Suppressor macrophage (primary cell): Measurements from ENCODE around the gene SNX20.

Experiments
- DNase-seq, 4 experiments: peaks; one replicate each; pipeline ENCODE4 v3.0.0-alpha.2; 2020 to 2022
- total RNA-seq, 17 experiments: gene quantifications; one replicate each; lab custom pipeline; 2026; ENCODE audit warnings: mixed read lengths in 6 of 17, inconsistent platforms in 3 of 17; lab: John Stamatoyannopoulos, UW

SNX20 gene, protein sequence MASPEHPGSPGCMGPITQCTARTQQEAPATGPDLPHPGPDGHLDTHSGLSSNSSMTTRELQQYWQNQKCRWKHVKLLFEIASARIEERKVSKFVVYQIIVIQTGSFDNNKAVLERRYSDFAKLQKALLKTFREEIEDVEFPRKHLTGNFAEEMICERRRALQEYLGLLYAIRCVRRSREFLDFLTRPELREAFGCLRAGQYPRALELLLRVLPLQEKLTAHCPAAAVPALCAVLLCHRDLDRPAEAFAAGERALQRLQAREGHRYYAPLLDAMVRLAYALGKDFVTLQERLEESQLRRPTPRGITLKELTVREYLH
- total RNA-seq = 18.7 to 73.9 (median 41.9) reads per million in 17 experiments

DNA sequence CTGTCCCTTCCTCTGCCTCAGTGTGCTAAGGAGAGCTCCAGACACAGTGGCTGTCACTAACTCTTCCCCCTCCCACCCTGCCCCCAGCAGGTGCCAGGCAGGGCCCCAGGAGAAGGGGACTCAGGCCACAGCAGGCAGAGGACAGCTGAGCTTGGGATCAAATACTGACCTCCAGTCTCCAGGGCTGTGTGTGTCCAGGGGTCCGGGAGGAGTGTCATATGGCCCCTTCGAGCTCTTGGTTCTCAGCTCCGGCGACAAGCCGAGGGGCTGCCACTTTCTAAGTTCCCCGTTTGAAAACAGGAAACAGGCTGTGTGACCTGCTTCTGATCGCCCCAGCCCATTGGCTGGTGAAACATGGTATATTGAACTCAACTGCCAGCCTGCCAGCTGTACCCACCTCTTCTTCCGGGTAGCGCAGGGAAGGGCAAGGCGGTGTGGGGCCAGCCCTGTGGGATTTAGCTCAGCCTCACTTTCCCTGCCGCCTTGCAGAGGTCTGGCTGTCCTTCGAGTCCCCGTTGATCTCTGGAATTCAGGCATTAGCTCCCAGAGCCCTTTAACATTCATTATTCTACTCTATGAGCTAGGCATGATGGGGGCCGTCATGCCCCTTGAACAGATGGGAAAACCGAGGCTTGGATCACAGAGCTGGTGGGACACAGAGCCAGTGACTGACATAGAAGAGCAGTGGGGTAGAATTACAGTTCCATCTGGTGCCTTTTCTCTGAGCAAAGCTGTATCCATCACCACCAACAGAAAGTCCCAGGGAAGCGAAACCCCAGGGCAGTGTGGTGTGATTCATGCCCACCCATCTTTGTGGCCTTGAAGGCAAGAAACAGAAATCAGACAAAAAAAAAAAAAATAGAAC is at the start of gene SNX20:
Gene SNX20, minus strand, starts transcription at position 292 of the 865 bp plus-strand sequence. CDS start 3,786 bp downstream, outside the sequence.
- peak; percentile 75 to 87 (median 85) for DNase-seq

DNA sequence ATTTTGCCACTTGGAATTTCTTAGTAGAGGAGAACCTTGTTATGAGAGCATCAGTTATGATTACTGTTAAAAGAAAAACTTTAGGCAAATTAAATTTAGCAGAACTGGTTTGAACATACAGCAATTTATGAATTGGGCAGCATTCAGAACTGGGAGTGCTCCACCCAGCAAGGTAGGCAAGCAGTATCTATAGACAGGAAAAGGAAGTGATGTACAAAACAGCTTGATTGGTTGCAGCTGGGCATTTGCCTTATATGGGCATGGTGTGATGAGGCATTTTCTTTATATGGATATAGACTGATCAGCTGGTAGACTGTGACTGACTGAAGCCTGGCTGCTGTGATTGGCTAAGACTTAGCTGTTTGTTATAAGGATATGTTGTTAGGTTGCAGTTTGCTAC is 43.2 kb upstream of the SNX20 start:
- DNase-seq = peak in 1 of 4 experiments; percentile 18

DNA sequence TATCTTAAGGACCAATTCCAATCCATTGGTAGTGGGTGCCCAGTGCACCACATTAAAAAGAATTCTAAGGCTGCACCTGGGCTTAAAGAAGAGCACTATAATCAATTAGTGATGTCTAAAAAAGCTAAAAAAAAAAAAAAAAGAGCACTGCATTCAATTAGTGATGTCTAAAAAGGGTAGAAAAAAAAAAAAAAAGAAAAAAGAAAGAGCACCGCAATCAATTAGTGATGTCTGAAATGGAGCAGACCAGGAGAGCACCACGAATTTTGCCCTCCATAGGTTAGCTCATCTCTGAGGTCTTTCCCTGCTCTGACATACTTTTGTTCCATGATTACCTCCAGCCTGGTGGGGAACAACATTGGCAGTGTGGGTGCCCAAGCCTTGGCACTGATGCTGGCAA is 41.8 kb upstream of the SNX20 start:
- DNase-seq = no peak

DNA sequence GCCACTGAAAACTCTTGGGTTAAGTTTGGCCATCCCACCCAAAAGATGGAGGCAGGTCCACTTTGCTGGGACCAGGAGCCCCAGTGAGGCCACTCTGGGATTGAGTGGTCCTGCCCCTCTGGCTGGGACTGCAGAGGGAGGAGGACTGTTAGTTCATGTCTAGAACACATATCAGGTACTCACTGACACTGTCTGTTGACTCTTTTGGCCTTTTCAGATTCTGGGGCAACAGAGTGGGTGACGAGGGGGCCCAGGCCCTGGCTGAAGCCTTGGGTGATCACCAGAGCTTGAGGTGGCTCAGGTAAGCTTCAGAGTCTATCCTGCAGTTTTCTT is 41.3 kb upstream of the SNX20 start:
- DNase-seq = no peak

DNA sequence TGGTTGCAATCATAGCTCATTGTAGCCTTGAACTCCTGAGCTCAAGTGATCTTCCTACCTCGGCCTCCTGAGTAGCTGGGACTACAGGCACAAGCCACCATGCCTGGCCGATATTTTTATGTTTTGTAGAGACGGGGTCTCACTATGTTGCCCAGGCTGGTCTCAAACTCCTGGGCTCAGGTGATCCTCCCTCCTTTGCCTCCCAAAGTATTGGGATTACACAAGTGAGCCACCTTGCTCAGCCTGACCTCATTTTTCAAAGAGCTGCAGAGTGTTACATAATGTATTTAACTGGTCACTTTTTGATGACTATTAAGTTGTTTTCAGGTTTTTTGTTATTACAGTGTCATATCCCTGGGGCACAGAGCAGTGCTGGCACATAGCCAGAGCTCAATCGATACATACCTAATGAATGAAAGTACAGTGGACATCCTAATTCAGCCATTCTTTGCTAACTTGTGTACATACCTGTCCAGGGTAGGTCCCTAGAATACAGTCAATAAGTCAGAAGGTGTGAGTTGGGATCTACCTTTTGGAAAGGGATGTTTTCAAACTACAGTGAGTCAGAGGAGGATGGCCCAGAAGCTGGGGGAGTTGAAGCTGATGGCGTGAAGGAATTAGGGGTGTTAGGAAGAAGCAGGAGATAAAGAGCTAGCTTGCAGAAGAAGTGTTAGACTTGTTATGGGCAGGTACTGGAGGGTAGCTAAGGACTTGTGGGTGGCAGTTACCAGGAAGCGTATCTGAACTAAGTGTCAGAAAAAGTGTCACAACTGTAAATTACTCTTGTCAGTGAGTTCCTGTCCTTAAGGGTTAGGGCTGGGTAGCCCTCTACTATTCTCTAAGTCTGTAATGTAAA is 40.7 kb upstream of the SNX20 start:
- DNase-seq = no peak

DNA sequence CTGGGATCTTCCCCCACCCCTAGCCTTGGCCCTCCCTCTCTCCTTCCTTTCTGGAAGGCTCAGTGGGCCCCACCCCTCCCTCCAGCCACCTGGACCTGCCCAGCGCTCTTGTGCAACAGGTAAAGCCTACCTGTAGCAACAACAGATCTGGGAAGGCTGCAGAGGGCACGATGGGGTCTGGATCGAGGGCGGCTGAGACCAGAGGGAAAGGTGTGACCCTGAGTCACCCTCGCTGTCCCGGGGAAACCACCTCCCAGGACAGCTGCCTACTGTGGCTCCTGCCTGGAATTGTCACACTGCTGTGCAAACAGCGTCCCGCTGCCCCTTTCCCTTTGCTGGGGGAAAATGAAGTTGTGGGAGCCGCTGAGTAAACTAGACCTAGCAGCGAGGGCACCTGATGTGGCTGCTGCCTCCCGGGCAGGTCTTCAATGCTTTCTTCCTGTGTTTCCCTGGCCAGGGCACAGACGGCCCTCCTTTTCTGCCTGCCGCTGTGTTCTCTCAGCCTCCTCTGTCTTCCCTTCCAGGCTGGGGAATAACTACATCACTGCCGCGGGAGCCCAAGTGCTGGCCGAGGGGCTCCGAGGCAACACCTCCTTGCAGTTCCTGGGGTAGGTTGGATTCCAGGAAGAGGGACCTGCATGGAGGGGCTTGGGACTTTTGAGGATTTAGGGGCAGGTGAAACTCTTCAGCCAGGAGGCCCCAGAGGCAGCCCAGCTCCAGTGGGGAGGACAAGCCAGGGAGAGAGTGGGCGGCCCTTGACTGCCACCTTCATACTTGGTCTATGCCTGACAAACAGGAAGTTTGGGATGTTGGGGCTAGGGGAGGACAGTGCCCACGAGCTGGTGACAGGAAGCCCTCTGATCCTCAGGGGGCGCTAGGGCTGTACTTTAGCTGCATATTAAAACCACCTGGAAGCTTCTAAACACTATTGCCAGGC is 38.6 kb upstream of the SNX20 start:
- peak; percentile 50 to 82 (median 70) for DNase-seq

DNA sequence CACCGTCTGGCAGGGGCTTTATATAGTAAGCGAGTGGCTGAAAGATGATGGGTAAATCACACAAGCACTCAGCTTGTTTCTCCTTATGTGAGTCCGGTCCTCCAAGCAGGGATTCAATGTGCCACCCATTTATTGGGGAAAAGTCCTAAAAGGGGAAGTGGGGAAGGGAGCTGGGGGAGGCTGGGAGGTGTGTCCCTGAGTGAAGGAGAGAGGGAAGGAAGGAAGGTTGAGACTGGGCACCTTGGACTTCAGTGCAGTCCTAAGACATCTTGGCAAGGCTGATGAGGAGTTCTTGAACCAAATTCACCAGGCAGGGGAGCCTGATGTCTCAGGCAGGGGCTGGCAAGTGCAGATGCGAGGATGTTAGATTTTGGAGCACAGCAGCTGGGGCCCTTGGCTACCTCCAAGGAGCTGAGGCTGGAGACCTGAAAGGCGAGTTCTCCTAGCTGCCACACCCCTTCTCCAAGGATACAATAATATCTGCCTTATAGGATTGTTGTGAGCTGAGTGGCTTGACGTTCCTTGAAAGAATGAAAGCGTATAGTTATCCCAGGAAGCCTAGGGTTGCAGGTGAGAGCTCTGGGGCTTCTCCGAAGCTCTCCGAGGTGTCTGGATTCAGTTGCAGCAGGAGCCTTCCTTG is 37.8 kb upstream of the SNX20 start:
- no peak for DNase-seq

DNA sequence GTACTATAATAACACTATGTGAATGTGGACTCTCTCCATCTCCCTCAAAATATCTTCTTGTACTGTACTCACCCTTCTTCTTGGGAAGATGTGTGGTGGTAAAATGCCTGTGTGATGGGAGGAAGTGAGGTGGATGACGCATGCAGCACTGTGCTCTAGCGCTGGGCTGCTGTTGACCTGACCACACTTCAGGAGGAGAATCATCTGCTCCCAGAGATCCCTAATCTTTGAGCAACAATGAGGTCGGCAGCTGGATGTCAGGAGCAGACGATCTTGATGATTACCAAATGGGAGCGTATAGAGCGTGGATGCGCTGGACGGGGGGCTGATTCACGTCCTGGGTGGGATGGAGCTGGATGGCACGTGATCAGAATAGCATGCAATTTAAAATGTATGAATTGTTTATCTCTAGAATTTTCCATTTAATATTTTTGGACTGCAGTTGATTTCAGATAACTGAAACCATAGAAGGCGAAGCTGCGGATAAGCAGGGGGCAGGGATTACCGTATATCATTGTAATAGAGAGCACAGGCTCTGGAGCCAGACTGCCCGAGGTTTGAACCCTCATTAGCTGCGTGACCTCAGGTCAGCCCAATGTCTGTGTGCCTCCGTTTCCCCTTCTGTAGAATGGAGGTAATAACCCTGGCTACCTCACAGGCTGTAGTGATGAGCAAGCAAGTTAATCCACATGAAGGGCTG is 37.1 kb upstream of the SNX20 start:
- peak in 2 of 4 experiments; percentile 32 to 39 for DNase-seq

DNA sequence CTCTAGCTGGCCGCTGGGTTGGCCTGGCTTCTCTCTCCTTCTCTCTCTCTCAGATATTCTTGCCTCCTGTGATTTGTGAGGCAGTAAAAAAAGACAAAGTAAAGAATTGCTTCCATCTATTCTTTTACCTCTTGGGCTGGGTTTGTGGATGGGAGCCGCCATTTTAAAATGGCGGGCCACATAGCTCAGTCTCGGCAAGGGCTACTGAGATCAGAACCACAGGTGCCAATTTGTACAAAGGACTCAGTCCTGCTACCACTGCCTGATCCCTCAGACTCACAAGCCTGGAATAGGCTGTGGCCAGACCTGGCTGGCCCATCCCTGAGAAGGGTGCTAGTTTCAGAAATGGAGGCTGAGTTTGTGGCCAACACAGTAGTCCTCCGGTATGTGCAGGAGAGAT is 36.4 kb upstream of the SNX20 start:
- no peak for DNase-seq

DNA sequence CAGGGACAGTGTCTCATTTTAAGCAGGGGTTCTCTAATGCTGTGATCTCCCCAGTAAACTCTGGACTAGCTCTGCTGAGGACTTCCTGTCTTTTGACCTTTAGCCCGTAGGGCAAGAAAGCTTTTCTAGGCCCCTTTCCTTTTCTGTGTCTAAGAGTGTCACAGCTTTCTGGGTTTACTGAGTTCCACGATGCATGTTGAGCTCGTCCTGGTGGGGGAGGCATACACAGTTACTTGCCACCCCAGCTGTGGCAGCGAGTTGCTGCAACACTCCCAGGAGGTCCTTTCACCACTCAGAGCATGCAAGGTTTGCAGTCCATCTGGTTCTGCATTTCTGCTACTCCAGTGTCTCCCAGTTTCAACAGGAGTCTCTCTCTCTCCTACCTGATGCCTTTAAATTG is 36.0 kb upstream of the SNX20 start:
- peak in 3 of 4 experiments; percentile 43 to 58 (median 51) for DNase-seq

DNA sequence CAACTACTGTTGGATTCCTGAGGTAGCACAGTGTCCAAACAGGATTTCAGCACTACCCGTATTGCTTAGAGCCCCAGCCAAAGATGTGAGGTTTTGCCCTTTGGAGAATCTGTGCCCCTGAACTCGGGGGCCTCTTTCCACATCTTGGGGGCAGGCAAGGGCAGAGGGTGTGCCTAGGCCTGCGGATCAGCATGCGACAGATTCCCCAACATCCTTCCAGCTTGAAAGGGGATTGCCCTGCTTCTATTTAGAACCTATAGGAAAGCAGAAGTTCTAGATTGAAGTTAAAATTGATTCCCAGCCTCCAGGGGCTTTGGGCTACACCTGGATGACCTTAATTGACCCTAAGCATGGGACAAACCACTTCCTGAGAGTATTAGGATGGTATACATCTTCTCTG is 31.8 kb upstream of the SNX20 start:
- peak in 3 of 4 experiments; percentile 44 to 57 (median 46) for DNase-seq

DNA sequence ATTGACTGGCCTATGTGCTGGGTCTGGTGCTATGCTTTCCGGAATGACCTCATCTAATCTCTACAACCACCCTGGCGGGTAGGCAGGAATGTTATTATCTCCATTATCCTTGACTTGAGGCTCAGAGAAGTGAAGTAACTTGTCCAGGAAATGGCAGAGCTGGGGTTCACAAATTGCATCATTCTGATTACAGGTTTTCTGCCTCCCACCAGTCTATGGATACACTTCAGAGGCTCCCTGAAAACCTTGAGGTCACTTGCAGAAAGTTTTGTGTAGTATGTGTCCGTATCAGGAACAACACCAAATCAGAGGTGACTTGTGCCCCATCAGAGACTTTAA is 31.4 kb upstream of the SNX20 start:
- DNase-seq = peak in 3 of 4 experiments; percentile 16 to 55 (median 39)

DNA sequence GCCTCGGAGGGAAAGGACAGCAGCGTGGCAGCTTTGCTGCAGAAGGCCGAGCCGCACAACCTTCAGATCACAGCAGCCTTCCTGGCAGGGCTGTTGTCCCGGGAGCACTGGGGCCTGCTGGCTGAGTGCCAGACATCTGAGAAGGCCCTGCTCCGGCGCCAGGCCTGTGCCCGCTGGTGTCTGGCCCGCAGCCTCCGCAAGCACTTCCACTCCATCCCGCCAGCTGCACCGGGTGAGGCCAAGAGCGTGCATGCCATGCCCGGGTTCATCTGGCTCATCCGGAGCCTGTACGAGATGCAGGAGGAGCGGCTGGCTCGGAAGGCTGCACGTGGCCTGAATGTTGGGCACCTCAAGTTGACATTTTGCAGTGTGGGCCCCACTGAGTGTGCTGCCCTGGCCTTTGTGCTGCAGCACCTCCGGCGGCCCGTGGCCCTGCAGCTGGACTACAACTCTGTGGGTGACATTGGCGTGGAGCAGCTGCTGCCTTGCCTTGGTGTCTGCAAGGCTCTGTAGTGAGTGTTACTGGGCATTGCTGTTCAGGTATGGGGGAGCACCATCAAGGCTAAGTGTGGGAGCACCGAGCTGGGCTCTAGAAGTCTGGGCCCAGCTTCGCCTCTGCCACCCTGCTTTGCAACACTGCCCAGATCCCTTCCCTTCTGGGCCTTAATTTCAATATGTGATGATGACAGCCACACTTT is 30.9 kb upstream of the SNX20 start:
- DNase-seq = no peak

DNA sequence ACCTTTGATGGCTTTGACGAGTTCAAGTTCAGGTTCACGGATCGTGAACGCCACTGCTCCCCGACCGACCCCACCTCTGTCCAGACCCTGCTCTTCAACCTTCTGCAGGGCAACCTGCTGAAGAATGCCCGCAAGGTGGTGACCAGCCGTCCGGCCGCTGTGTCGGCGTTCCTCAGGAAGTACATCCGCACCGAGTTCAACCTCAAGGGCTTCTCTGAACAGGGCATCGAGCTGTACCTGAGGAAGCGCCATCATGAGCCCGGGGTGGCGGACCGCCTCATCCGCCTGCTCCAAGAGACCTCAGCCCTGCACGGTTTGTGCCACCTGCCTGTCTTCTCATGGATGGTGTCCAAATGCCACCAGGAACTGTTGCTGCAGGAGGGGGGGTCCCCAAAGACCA is 29.9 kb upstream of the SNX20 start:
- DNase-seq = no peak

DNA sequence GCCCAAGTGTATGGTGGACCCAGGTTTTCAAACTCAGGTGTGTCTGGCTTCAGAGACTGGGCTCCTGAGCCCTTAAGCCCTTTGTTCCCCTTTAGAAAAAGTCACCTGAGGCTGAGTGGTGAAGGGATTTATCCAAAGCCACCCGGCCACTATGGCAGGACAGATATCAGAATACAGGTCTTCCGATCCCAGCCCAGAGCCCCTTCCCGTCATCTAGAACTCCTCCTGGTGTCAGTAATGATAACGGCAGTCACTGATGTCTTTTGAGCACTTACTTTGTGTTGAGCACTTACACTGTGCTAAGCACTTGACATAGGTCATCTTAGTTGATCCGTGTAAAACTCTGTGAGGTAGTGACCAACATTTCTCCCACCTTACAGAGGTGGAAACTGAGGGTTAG is 28.9 kb upstream of the SNX20 start:
- DNase-seq = no peak

DNA sequence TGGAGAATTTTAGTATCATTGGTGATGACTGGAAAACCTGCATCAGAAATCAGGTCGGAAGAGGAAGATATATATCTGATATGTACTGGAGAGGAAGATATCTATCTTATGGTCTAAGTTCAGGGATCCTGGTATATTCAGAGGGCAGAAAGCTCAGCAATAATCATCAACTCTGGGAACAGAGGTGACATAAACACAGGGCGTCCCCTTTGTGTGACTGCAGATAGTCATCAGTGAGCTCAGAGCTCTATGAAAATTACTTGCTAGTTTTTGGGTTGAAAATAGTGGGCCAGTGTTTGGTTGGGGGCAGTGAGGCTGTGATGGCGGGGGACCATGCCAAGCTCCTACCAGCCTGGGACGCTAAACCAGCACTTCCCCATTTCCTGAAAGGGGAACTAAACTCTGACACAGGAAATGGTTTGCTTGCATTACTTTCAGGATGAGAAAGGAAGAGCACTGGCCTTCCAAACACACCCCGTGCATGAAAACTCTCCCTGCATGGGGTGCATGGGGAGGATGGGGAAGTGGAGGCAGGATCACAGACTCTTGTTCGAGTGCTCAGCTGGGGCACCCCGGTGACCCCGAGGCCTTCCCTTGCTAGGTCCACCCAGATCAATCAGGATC is 28.1 kb upstream of the SNX20 start:
- DNase-seq = peak; percentile 83 to 95 (median 90)

DNA sequence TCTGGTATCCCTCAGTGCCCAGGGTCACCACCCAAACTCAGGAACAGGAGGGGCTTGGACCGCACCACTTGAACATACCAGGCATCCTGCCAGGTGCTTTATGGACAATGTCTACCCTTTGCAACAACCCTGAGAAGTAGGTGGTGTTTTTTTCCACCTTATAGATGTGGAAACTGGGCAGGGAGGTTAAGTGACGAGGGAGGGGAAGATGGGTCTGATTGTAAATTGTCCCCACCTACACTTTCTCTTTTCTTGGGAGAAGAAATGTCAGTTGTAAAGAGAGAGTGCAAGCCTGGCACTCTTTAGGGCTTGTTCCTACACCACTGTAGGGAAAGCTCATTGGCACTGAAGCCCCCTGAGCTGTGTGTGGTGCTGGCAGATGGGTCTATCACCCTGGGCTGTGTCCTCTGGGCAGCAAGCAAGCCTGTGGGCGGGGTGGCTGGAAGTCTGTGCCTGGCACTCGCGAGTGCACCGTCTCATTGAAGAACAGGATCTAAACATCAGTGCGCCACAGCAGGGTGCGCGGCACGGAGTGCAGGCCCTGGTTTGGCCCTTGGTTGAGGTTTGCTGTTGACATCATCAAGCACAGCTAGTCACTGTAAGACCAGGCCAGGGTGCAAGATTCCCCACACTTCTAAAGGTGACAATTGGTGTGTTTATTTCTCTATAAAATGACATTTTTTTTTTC is 27.4 kb upstream of the SNX20 start:
- DNase-seq = peak; percentile 55 to 80 (median 69)

DNA sequence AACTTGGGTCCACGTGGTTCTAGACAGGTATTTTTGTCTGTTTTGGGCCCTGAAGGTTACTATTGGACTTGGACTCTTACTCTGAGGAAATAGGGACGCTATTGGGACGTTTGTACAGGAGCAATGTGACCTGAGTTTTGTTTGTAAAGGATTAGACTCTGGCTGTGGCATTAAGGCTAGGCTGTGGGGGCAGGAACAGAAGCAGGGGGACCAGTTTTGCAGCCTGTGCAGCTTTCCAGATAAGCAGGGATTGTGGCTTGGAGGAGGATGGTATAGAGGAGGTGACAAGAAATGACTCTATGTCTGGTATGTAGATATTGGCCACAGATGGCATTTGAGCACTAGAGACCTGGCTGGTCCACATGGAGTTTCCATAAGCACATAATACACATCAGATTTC is 25.1 kb upstream of the SNX20 start:
- no peak for DNase-seq
